Spleen (tissue), 7 donors: ENCODE data around the gene NUDT3.

Source experiments
- POLR2A ChIP-seq, 3 donors: fragments of 450-650 bp; IDR thresholded peaks; one replicate each; pipeline ENCODE4 v1.5.1; 2017; ENCODE audit warnings: antibody characterized with exemption in 3 of 3, mild to moderate bottlenecking in 1 of 3
- POLR2AphosphoS5 ChIP-seq, 3 donors: sonication (generic); formaldehyde crosslinking; IDR thresholded peaks; one replicate each; pipeline ENCODE4 v1.5.1; 2017; ENCODE audit warnings: antibody characterized with exemption in 3 of 3
- TF ChIP-seq, protein P1 (sequence below), 11 experiments: fragments of 200-600 bp in 7 of 11; fragments of 450-650 bp in 4 of 11; sonication (generic) in 4 of 11; IDR thresholded peaks in 8 of 11; conservative IDR thresholded peaks in 3 of 11; 1 replicate in 7 of 11; 2 replicates in 4 of 11; pipeline versions ENCODE4 v1.4.0 to v1.8.0; 2016 to 2021; ENCODE audit warnings: antibody characterized with exemption in 11 of 11, inconsistent platforms in 4 of 11, mild to moderate bottlenecking in 1 of 11
- donor health status: DM: no; HTN: no; CAD: no; lungs with moderate emphysema.
- donor health status: DM: no; HTN: no; CAD: no.
- donor health status: DM: no; HTN: no; CAD: no.

DNA sequence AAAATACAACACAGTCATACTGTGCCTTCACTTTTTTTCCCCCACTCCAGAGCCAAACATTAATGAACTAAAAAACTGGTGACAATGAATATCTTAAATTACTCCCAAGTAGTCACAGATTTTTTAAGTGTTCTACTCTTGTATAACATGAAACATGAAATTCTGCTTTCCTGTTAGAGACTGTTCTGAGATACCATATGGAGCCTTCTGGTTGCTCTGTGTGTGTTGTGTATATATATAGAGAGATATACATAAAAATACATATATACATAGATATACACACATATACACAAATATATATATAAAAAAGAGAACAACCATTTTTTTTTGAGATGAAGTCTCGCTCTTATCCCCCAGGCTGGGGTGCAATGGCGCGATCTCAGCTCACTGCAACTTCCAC, 63.5 kb downstream of the NUDT3 start:
- TF ChIP-seq POLR2AphosphoS5 (IDR thresholded peaks at IDR 0.05) (no peak), POLR2A (IDR thresholded peaks at IDR 0.05) (no peak)
- TF ChIP-seq, protein P1, sequence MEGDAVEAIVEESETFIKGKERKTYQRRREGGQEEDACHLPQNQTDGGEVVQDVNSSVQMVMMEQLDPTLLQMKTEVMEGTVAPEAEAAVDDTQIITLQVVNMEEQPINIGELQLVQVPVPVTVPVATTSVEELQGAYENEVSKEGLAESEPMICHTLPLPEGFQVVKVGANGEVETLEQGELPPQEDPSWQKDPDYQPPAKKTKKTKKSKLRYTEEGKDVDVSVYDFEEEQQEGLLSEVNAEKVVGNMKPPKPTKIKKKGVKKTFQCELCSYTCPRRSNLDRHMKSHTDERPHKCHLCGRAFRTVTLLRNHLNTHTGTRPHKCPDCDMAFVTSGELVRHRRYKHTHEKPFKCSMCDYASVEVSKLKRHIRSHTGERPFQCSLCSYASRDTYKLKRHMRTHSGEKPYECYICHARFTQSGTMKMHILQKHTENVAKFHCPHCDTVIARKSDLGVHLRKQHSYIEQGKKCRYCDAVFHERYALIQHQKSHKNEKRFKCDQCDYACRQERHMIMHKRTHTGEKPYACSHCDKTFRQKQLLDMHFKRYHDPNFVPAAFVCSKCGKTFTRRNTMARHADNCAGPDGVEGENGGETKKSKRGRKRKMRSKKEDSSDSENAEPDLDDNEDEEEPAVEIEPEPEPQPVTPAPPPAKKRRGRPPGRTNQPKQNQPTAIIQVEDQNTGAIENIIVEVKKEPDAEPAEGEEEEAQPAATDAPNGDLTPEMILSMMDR (IDR thresholded peaks at IDR 0.05 in 8 of 11, conservative IDR thresholded peaks at IDR 0.05 in 3 of 11): no peak
